ENCODE measurements around the gene AEBP1.

DNA sequence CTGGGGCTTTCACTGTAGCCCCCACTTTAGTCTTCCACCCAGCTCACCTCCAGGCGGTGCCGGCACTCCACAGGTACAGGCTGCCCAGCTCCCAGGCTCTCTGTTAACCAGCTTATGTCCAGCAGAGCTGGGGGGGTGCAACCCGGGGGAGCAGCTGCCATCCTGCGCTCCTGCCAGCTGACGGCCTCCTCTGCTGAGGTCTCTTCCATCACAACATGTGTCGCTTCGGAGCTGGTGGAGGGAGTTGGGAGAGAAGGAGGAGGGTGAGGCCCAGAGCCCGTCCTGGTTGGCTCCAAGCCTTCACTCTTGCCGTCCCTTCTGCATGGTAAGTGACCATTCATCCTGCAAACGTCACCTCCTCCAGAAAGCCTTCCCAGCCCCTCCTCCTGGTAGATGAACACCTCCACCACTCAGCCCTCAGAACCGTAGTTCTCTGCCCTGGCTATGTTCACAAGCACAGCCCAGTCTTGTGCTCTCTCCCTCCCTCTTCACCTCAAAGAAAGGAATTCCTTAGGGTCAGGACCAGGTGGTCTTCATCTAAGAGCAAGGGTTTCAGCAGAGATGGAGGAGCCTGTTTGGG, 23.4 kb upstream of the AEBP1 start:
- TF ChIP-seq, protein P1, sequence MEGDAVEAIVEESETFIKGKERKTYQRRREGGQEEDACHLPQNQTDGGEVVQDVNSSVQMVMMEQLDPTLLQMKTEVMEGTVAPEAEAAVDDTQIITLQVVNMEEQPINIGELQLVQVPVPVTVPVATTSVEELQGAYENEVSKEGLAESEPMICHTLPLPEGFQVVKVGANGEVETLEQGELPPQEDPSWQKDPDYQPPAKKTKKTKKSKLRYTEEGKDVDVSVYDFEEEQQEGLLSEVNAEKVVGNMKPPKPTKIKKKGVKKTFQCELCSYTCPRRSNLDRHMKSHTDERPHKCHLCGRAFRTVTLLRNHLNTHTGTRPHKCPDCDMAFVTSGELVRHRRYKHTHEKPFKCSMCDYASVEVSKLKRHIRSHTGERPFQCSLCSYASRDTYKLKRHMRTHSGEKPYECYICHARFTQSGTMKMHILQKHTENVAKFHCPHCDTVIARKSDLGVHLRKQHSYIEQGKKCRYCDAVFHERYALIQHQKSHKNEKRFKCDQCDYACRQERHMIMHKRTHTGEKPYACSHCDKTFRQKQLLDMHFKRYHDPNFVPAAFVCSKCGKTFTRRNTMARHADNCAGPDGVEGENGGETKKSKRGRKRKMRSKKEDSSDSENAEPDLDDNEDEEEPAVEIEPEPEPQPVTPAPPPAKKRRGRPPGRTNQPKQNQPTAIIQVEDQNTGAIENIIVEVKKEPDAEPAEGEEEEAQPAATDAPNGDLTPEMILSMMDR (conservative IDR thresholded peaks at IDR 0.05; ENCODE audit: low read depth in 2 of 2) = 0 out of 4 replicates have a peak, but pooled peaks of 1 of the 2 experiments have one; percentile 5
- no peak for TF ChIP-seq EZH2 (IDR thresholded peaks at IDR 0.05; ENCODE audit: low read depth, unreplicated experiment)
- TF ChIP-seq, protein P2, sequence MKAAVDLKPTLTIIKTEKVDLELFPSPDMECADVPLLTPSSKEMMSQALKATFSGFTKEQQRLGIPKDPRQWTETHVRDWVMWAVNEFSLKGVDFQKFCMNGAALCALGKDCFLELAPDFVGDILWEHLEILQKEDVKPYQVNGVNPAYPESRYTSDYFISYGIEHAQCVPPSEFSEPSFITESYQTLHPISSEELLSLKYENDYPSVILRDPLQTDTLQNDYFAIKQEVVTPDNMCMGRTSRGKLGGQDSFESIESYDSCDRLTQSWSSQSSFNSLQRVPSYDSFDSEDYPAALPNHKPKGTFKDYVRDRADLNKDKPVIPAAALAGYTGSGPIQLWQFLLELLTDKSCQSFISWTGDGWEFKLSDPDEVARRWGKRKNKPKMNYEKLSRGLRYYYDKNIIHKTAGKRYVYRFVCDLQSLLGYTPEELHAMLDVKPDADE (IDR thresholded peaks at IDR 0.05) = no peak
- TF ChIP-seq, protein P3, sequence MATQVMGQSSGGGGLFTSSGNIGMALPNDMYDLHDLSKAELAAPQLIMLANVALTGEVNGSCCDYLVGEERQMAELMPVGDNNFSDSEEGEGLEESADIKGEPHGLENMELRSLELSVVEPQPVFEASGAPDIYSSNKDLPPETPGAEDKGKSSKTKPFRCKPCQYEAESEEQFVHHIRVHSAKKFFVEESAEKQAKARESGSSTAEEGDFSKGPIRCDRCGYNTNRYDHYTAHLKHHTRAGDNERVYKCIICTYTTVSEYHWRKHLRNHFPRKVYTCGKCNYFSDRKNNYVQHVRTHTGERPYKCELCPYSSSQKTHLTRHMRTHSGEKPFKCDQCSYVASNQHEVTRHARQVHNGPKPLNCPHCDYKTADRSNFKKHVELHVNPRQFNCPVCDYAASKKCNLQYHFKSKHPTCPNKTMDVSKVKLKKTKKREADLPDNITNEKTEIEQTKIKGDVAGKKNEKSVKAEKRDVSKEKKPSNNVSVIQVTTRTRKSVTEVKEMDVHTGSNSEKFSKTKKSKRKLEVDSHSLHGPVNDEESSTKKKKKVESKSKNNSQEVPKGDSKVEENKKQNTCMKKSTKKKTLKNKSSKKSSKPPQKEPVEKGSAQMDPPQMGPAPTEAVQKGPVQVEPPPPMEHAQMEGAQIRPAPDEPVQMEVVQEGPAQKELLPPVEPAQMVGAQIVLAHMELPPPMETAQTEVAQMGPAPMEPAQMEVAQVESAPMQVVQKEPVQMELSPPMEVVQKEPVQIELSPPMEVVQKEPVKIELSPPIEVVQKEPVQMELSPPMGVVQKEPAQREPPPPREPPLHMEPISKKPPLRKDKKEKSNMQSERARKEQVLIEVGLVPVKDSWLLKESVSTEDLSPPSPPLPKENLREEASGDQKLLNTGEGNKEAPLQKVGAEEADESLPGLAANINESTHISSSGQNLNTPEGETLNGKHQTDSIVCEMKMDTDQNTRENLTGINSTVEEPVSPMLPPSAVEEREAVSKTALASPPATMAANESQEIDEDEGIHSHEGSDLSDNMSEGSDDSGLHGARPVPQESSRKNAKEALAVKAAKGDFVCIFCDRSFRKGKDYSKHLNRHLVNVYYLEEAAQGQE (IDR thresholded peaks at IDR 0.05; ENCODE audit: unreplicated experiment) = no peak
- TF ChIP-seq EZH2phosphoT487 (IDR thresholded peaks at IDR 0.05; ENCODE audit: unreplicated experiment) = no peak
- TF ChIP-seq POLR2AphosphoS5 (IDR thresholded peaks at IDR 0.05; ENCODE audit: low read depth) = no peak
- TF ChIP-seq CREB1 (CRISPR knock-in tag; IDR thresholded peaks at IDR 0.05; ENCODE audit: low read depth) = no peak
- TF ChIP-seq JUNB (IDR thresholded peaks at IDR 0.05; ENCODE audit: unreplicated experiment) = no peak
- TF ChIP-seq ZNF331 (CRISPR knock-in tag; IDR thresholded peaks at IDR 0.05; ENCODE audit: low read depth) = no peak
- no peak for TF ChIP-seq ZNF114 (CRISPR knock-in tag; IDR thresholded peaks at IDR 0.05)
- no peak for TF ChIP-seq STAT1 (IDR thresholded peaks at IDR 0.05; ENCODE audit: unreplicated experiment)
- TF ChIP-seq NANOG (IDR thresholded peaks at IDR 0.05; ENCODE audit: borderline replicate concordance) = no peak
